Lower lobe of right lung (tissue), 2 donors: ENCODE data around the gene DSTN. TPM values are rescaled to one million over a fixed set of nuclear protein-coding genes. Genes with fewer than 3 reads are reported as not detected.

Experiments used
- ATAC-seq, 2 donors: fragments of 200-7000 bp; cut with Tn5 transposase; one replicate each; pipeline ENCODE4 v1.9.1; 2020 to 2022; ENCODE audit warnings: mild to moderate bottlenecking in 2 of 2, moderate library complexity in 2 of 2
- DNase-seq: peaks from one replicate; pipeline ENCODE4 v3.0.0-alpha.2; 2020
- H3K27ac ChIP-seq: fragments of 200-600 bp; one replicate; pipeline ENCODE4 v1.8.0; 2022
- H3K27me3 ChIP-seq: fragments of 200-600 bp; one replicate; pipeline ENCODE4 v1.8.0; 2022; ENCODE audit warnings: low read depth
- H3K36me3 ChIP-seq: fragments of 200-600 bp; one replicate; pipeline ENCODE4 v1.8.0; 2022; ENCODE audit warnings: mild to moderate bottlenecking
- H3K4me1 ChIP-seq: fragments of 200-600 bp; one replicate; pipeline ENCODE4 v1.8.0; 2022
- H3K4me3 ChIP-seq: fragments of 200-600 bp; one replicate; pipeline ENCODE4 v1.8.0; 2022; ENCODE audit warnings: mild to moderate bottlenecking
- H3K9me3 ChIP-seq: fragments of 200-600 bp; one replicate; pipeline ENCODE4 v1.8.0; 2022
- intact Hi-C: fragments of 100-400 bp; cut with DNase I; formaldehyde crosslinking; loops from one replicate; pipeline ENCODE4 v1.11.0; 2022
- total RNA-seq: library from RNA; stranded (reverse); fragmentation: NEBNext Ultra II Directional; extraction: Animal tissue kit (Norgen Biotek cat#: 25700); gene quantifications from one replicate; pipeline ENCODE4 v1.2.1, GENCODE V29; 2021
- TF ChIP-seq, protein P1 (sequence below): fragments of 200-600 bp; IDR thresholded peaks from one replicate; pipeline ENCODE4 v1.8.0; 2022; ENCODE audit warnings: antibody characterized with exemption, mild to moderate bottlenecking
- donor health status: DM: no; HTN: yes; CAD: no; lungs with severe emphysema.

DSTN gene
- total RNA-seq, 1 donor from 2014 or later, result 347 TPM

DNA sequence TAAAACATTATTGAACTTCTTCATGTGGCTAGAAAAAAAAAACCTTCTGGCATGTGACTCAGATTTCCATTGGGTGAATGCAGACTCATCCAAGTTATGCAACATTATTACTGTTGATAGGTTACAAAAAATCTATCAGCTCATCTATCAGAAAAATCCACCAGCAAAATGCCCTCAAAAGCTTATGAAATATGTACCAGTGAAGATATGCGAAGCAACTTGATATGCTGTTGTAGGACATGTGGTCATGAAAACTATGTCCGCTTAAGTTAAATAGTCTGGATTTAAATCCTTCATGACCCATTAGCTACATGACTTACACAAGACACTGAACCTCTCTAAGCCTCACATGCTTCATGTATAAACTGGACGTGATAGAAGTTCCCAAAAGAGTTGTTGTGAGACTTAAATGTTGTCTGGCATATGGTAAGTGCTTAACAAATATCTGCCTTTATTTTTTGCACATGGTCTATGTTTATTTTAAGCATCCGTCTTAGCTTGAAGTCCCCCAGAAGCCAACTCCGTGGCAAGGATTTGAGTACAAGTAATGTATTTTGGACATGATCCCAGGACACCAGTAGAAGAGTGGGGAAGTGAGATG, 26.2 kb upstream of the DSTN start:
- no peaks in the 10 kb centered on the region for H3K9me3 ChIP-seq
- TF ChIP-seq, protein P1, sequence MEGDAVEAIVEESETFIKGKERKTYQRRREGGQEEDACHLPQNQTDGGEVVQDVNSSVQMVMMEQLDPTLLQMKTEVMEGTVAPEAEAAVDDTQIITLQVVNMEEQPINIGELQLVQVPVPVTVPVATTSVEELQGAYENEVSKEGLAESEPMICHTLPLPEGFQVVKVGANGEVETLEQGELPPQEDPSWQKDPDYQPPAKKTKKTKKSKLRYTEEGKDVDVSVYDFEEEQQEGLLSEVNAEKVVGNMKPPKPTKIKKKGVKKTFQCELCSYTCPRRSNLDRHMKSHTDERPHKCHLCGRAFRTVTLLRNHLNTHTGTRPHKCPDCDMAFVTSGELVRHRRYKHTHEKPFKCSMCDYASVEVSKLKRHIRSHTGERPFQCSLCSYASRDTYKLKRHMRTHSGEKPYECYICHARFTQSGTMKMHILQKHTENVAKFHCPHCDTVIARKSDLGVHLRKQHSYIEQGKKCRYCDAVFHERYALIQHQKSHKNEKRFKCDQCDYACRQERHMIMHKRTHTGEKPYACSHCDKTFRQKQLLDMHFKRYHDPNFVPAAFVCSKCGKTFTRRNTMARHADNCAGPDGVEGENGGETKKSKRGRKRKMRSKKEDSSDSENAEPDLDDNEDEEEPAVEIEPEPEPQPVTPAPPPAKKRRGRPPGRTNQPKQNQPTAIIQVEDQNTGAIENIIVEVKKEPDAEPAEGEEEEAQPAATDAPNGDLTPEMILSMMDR, result no peak
- H3K4me3 ChIP-seq, result no peak overlapping the region
- peak overlapping the region; percentile 61 for H3K27ac ChIP-seq
- no peak for DNase-seq
- ATAC-seq, result peak; percentile 2 to 40
- intact Hi-C loops, result no loop called here
- no peaks in the 10 kb centered on the region for H3K36me3 ChIP-seq
- H3K27me3 ChIP-seq, result no peaks in the 10 kb centered on the region
- peaks cover 21% of the 10 kb centered on the region for H3K4me1 ChIP-seq

DNA sequence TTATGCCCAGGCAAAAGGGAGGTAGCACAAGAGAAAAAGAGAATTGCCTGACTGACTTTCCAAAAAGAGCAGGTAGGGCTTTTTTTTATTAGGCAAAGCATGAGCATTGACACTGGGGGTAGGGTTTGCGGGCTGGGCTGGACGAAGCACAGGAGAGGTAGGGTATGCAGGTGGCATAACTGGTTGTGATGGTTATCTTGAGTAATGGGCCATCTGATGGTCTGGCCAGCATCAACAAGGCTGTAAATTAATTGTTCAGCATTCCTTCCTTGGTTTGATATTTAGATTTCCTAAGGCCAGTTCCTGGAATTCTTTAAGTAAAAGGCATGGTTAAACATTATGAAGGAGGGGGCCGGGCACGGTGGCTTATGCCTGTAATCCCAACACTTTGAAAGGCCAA, 24.7 kb upstream of the DSTN start:
- H3K4me3 ChIP-seq, result no peak overlapping the region
- H3K27me3 ChIP-seq, result no peaks in the 10 kb centered on the region
- TF ChIP-seq, protein P1, result no peak
- H3K9me3 ChIP-seq, result no peaks in the 10 kb centered on the region
- no peak for DNase-seq
- H3K36me3 ChIP-seq, result no peaks in the 10 kb centered on the region
- intact Hi-C loops, result no loop called here
- H3K4me1 ChIP-seq, result peaks cover 21% of the 10 kb centered on the region
- no peak for ATAC-seq
- H3K27ac ChIP-seq, result no peak overlapping the region

DNA sequence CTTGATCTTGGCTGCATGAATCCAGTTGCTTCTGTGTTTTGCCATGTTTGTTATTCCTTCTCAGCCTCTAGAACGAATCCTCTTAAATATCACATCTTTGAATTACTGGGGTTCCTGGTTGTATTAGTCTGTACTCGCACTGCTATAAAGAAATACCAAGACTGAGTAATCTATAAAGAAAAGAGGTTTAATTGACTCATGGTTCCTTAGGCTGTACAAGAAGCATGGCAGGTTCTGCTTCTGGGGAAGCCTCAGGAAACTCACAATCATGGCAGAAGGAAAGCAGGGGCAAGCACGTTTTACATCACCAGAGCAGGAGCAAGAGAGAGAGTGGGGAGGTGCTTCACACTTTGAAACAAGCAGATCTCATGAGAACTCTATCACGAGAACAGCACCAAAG, 20.7 kb upstream of the DSTN start:
- no peaks in the 10 kb centered on the region for H3K27me3 ChIP-seq
- intact Hi-C loops, result no loop called here
- H3K9me3 ChIP-seq, result no peaks in the 10 kb centered on the region
- no peak overlapping the region for H3K4me3 ChIP-seq
- H3K36me3 ChIP-seq, result no peaks in the 10 kb centered on the region
- DNase-seq (no peak), ATAC-seq (no peak)
- TF ChIP-seq, protein P1, result no peak
- H3K27ac ChIP-seq, result no peak overlapping the region
- H3K4me1 ChIP-seq, result peaks cover 11% of the 10 kb centered on the region

DNA sequence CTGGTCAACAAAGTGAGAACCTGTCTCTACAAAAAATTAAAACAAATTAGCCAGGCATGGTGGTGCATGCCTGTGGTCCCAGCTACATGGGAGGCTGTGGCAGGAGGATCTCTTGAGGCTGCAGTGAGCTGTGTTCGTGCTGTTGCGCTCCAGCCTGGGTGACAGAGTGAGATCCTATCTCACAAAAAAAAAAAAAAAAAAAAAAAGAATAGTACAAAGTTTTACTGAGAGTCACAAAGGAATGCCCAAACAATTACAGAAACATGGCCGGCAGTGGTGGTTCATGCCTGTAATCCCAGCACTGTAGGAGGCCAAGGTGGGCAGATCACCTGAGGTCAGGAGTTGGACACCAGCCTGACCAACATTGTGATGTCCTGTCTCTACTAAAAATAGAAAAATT, 14.8 kb upstream of the DSTN start:
- no peak overlapping the region for H3K27ac ChIP-seq
- TF ChIP-seq, protein P1, result no peak
- no peaks in the 10 kb centered on the region for H3K9me3 ChIP-seq
- H3K4me1 ChIP-seq, result peaks cover 31% of the 10 kb centered on the region
- H3K36me3 ChIP-seq, result no peaks in the 10 kb centered on the region
- no peaks in the 10 kb centered on the region for H3K27me3 ChIP-seq
- ATAC-seq, result no peak
- no peak overlapping the region for H3K4me3 ChIP-seq
- intact Hi-C loops, result no loop called here
- no peak for DNase-seq

DNA sequence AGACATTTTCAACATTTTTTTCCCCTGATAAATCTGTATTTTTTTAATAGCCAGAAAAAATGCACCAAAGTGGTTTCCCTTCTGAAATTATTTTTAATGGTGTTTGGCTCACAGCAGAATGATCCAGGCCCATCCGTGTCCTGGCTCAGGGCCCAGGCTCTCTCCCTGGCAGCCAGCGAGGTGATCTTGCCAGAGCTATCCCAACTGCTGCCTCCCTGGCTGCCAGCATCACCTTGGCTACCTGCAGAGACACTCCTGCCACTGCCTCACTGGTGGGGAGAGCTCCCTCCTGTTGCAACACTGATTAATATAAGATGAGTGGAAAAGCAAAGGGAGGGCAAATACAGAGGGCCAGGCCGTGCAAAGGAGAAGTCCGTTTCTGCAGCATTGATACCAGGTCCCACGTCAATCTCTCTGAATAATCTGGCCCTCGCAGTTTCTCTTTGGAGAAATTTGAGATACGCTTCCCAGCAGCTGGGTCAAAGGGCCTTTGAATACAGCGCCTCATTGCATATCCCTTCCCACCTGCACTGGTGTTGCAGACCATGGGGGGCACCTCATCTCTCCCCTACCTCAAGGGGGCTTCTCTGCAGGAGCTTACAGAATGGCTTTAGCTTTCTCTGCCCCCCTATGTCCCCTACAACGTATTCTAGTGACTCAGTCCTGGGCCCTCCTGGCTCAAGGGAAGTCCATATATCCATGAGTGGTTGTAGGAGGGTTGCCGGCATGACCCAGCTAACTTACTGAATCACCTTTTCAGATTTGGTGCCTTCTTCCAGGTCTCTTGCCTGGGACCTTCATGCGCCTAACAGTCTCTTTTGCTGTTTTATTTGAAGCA, 12.8 kb upstream of the DSTN start:
- intact Hi-C loops, result no loop called here
- TF ChIP-seq, protein P1, result no peak
- Histone ChIP-seq H3K36me3 (no peaks in the 10 kb centered on the region), H3K4me3 (no peak overlapping the region), H3K27me3 (no peaks in the 10 kb centered on the region), H3K9me3 (no peaks in the 10 kb centered on the region), H3K27ac (peak overlapping the region; percentile 82), H3K4me1 (peaks cover 31% of the 10 kb centered on the region)
- DNase-seq, result peak; percentile 74
- peak; percentile 45 to 58 for ATAC-seq
